Neural progenitor cell (in vitro differentiated cells): ENCODE results near the gene PRDX2. TPM values are rescaled to one million over a fixed set of nuclear protein-coding genes. Genes with fewer than 3 reads are reported as not detected.

Source experiments
- DNase-seq: peaks from one replicate; pipeline ENCODE4 v3.0.0-alpha.2; 2016; ENCODE audit warnings: low spot score
- H2AFZ ChIP-seq: fragments of 200-600 bp; sonication (generic); replicated peaks from 2 replicates; pipeline ENCODE4 v1.6.1; 2016; ENCODE audit warnings: antibody characterized with exemption
- H3F3A ChIP-seq: fragments of 200-600 bp; sonication (generic); 2 replicates; pipeline ENCODE4 v1.6.1; 2016; ENCODE audit warnings: antibody characterized with exemption, low read depth
- H3K27ac ChIP-seq: fragments of 200-600 bp; sonication (generic); 2 replicates; pipeline ENCODE4 v1.5.1; 2016; ENCODE audit warnings: mild to moderate bottlenecking
- H3K27me3 ChIP-seq: fragments of 200-600 bp; sonication (generic); 2 replicates; pipeline ENCODE4 v1.6.1; 2016; ENCODE audit warnings: mild to moderate bottlenecking, moderate library complexity
- H3K36me3 ChIP-seq: fragments of 200-600 bp; sonication (generic); 2 replicates; pipeline ENCODE4 v1.5.1; 2016
- H3K4me1 ChIP-seq: fragments of 200-600 bp; sonication (generic); 2 replicates; pipeline ENCODE4 v1.6.1; 2016; ENCODE audit warnings: mixed run types
- H3K4me2 ChIP-seq: fragments of 200-600 bp; sonication (generic); 2 replicates; pipeline ENCODE4 v1.6.1; 2016
- H3K4me3 ChIP-seq: fragments of 200-600 bp; sonication (generic); 2 replicates; pipeline ENCODE4 v1.5.1; 2016
- H3K79me2 ChIP-seq: fragments of 200-600 bp; sonication (generic); 2 replicates; pipeline ENCODE4 v1.6.1; 2016; ENCODE audit warnings: low read depth
- H3K9ac ChIP-seq: fragments of 200-600 bp; sonication (generic); 2 replicates; pipeline ENCODE4 v1.6.1; 2016
- H3K9me3 ChIP-seq: fragments of 200-600 bp; sonication (generic); 2 replicates; pipeline ENCODE4 v1.5.1; 2016; ENCODE audit warnings: low read depth
- H4K20me1 ChIP-seq: fragments of 200-600 bp; sonication (generic); 2 replicates; pipeline ENCODE4 v1.6.1; 2016; ENCODE audit warnings: low read depth
- H3K27ac Mint-ChIP-seq: 3 replicates; pipeline ENCODE4 v1.8.0; 2021; ENCODE audit warnings: mixed read lengths
- H3K27me3 Mint-ChIP-seq: 2 replicates; pipeline ENCODE4 v1.8.0; 2022; ENCODE audit warnings: low read depth, mild to moderate bottlenecking, inconsistent platforms, moderate library complexity, mixed read lengths; ENCODE audit not compliant: insufficient read depth
- H3K36me3 Mint-ChIP-seq: 3 replicates; pipeline ENCODE4 v1.8.0; 2021; ENCODE audit warnings: mixed read lengths
- H3K4me1 Mint-ChIP-seq: 3 replicates; pipeline ENCODE4 v1.8.0; 2021; ENCODE audit warnings: mixed read lengths
- H3K4me3 Mint-ChIP-seq: 3 replicates; pipeline ENCODE4 v1.8.0; 2021; ENCODE audit warnings: mild to moderate bottlenecking, moderate library complexity, mixed read lengths
- H3K9me3 Mint-ChIP-seq: 3 replicates; pipeline ENCODE4 v1.8.0; 2020; ENCODE audit warnings: mixed read lengths
- CTCF ChIP-seq: fragments of 200-600 bp; sonication (generic); IDR thresholded peaks from 2 replicates; pipeline ENCODE4 v1.5.1; 2017; ENCODE audit warnings: antibody characterized with exemption, mild to moderate bottlenecking
- EZH2 ChIP-seq: fragments of 200-600 bp; sonication (generic); IDR thresholded peaks from 2 replicates; pipeline ENCODE4 v1.6.1; 2017; ENCODE audit warnings: antibody characterized with exemption, mild to moderate bottlenecking, moderate library complexity
- EZH2phosphoT487 ChIP-seq: fragments of 200-600 bp; sonication (generic); IDR thresholded peaks from 2 replicates; pipeline ENCODE4 v1.6.1; 2017; ENCODE audit warnings: antibody characterized with exemption
- total RNA-seq: library from RNA; depleted of rRNA; stranded (reverse); fragments of >200 nt; gene quantifications from 2 replicates; pipeline ENCODE4 v1.2.3, GENCODE V29; 2015; ENCODE audit warnings: low replicate concordance

The PRDX2 gene
- total RNA-seq, 1 donor from 2014 or later = 463 TPM

- Mint-ChIP-seq H3K9me3 (no peaks in the 10 kb centered on the region), H3K27me3 (peaks cover 43% of the 10 kb centered on the region), H3K4me3 (peak overlapping the region; percentile 90), H3K36me3 (peaks cover 2% of the 10 kb centered on the region), H3K4me1 (peaks cover 42% of the 10 kb centered on the region), H3K27ac (no peak overlapping the region)
- Histone ChIP-seq H2AFZ (peak overlapping the region; percentile 40), H3F3A (peaks cover 51% of the 10 kb centered on the region), H3K9ac (no peak overlapping the region), H3K27me3 (peaks cover 40% of the 10 kb centered on the region), H4K20me1 (peaks cover 15% of the 10 kb centered on the region), H3K36me3 (no peaks in the 10 kb centered on the region), H3K9me3 (no peaks in the 10 kb centered on the region), H3K79me2 (no peaks in the 10 kb centered on the region), H3K4me2 (peak overlapping the region; percentile 74), H3K27ac (no peak overlapping the region), H3K4me3 (peak overlapping the region; percentile 49), H3K4me1 (peaks cover 4% of the 10 kb centered on the region)
- peak; percentile 6 for TF ChIP-seq CTCF
- no peak for TF ChIP-seq EZH2
- DNase-seq = peak; percentile 98
Measured at GRCh38 chr19:12840091-12841079, 38.8 kb upstream of the PRDX2 start.

GRCh38 chr19:12838886-12839756 lies 37.5 kb upstream of the PRDX2 start:
- H3K36me3 ChIP-seq = no peaks in the 10 kb centered on the region
- peaks cover 22% of the 10 kb centered on the region for H4K20me1 ChIP-seq
- peaks cover 53% of the 10 kb centered on the region for H3K27me3 ChIP-seq
- H3K27ac ChIP-seq = no peak overlapping the region
- peaks cover 2% of the 10 kb centered on the region for H3K36me3 Mint-ChIP-seq
- peak overlapping the region; percentile 95 for H2AFZ ChIP-seq
- H3K4me1 ChIP-seq = peaks cover 4% of the 10 kb centered on the region
- H3K79me2 ChIP-seq = no peaks in the 10 kb centered on the region
- TF ChIP-seq CTCF (no peak), EZH2phosphoT487 (no peak), EZH2 (no peak)
- H3K9me3 Mint-ChIP-seq = no peaks in the 10 kb centered on the region
- peak overlapping the region; percentile 51 for H3K27ac Mint-ChIP-seq
- H3K4me1 Mint-ChIP-seq = peaks cover 49% of the 10 kb centered on the region
- H3K27me3 Mint-ChIP-seq = peaks cover 53% of the 10 kb centered on the region
- no peak overlapping the region for H3K9ac ChIP-seq
- no peaks in the 10 kb centered on the region for H3K9me3 ChIP-seq
- H3K4me2 ChIP-seq = peak overlapping the region; percentile 97
- peak overlapping the region; percentile 97 for H3K4me3 ChIP-seq
- peak overlapping the region; percentile 90 for H3K4me3 Mint-ChIP-seq
- peaks cover 63% of the 10 kb centered on the region for H3F3A ChIP-seq
- peak; percentile 23 for DNase-seq

GRCh38 chr19:12838182-12838885 lies 36.7 kb upstream of the PRDX2 start, which contains the start of gene MAST1:
TSS of gene MAST1 (plus strand) at chr19:12838515. CDS start at chr19:12838573, 58 bp downstream.
- H3K4me1 Mint-ChIP-seq = peaks cover 50% of the 10 kb centered on the region
- peaks cover 68% of the 10 kb centered on the region for H3F3A ChIP-seq

More at GRCh38 chr19:12838182-12838885, 36.7 kb upstream of the PRDX2 start, which contains the start of gene MAST1:
- H3K9me3 Mint-ChIP-seq = no peaks in the 10 kb centered on the region
- Histone ChIP-seq H3K36me3 (no peaks in the 10 kb centered on the region), H3K4me1 (peaks cover 4% of the 10 kb centered on the region), H3K4me3 (peak within 1 kb of the TSS; percentile 97), H3K9me3 (no peaks in the 10 kb centered on the region), H3K4me2 (peak within 1 kb of the TSS; percentile 97), H2AFZ (peak within 1 kb of the TSS; percentile 95), H3K9ac (no peak within 1 kb of the TSS), H3K27ac (no peak within 1 kb of the TSS), H3K79me2 (no peaks in the 10 kb centered on the region), H4K20me1 (peaks cover 24% of the 10 kb centered on the region), H3K27me3 (peaks cover 61% of the 10 kb centered on the region)
- TF ChIP-seq CTCF (peak; percentile 66), EZH2phosphoT487 (no peak), EZH2 (peak; percentile 32)
- H3K27me3 Mint-ChIP-seq = peaks cover 54% of the 10 kb centered on the region
- H3K36me3 Mint-ChIP-seq = peaks cover 2% of the 10 kb centered on the region
- DNase-seq = peak; percentile 91
- H3K4me3 Mint-ChIP-seq = peak within 1 kb of the TSS; percentile 90
- peak within 1 kb of the TSS; percentile 51 for H3K27ac Mint-ChIP-seq
